Upper lobe of left lung (tissue), 6 donors: ENCODE measurements around the gene GLTP. TPM values are rescaled to one million over a fixed set of nuclear protein-coding genes. Genes with fewer than 3 reads are reported as not detected.
A peak's percentile ranks its signal among the peaks of the same experiment; 100 is the strongest.
"Not testable (repeated sequence)": the region's sequence is repeated elsewhere in the genome, so short reads cannot be mapped to it uniquely, and the experiment has no call there.

Experiments used
- ATAC-seq, 2 donors: fragments of 200-7000 bp; cut with Tn5 transposase; one replicate each; pipeline ENCODE4 v1.9.1; 2022; ENCODE audit warnings: mild to moderate bottlenecking in 2 of 2, moderate library complexity in 2 of 2; ENCODE audit not compliant: low FRiP score in 2 of 2
- DNase-seq, 2 donors: peaks; one replicate each; pipeline ENCODE4 v3.0.0-alpha.2; 2019 to 2020
- H3K27ac ChIP-seq, 4 donors: fragments of 200-600 bp; sonication (generic); one replicate each; pipeline ENCODE4 v1.5.1; 2016 to 2019
- H3K27me3 ChIP-seq, 4 donors: fragments of 200-600 bp; sonication (generic); one replicate each; pipeline ENCODE4 v1.5.1; 2017 to 2019
- H3K36me3 ChIP-seq, 4 donors: fragments of 200-600 bp; sonication (generic); one replicate each; pipeline ENCODE4 v1.5.1; 2016 to 2019
- H3K4me1 ChIP-seq, 4 donors: fragments of 200-600 bp; sonication (generic); one replicate each; pipeline ENCODE4 v1.5.1; 2018 to 2019
- H3K4me3 ChIP-seq, 4 donors: fragments of 200-600 bp; sonication (generic); one replicate each; pipeline ENCODE4 v1.5.1; 2017 to 2019; ENCODE audit warnings: mild to moderate bottlenecking in 2 of 4, moderate library complexity in 1 of 4
- H3K9me3 ChIP-seq, 4 donors: fragments of 200-600 bp; sonication (generic); one replicate each; pipeline ENCODE4 v1.5.1; 2018 to 2019
- EP300 ChIP-seq, 4 donors: sonication (generic); formaldehyde crosslinking; IDR thresholded peaks; one replicate each; pipeline ENCODE4 v1.5.1; 2017; ENCODE audit warnings: antibody characterized with exemption in 4 of 4, control low read depth in 2 of 4
- POLR2A ChIP-seq, 4 donors: fragments of 450-650 bp; IDR thresholded peaks; one replicate each; pipeline ENCODE4 v1.5.1; 2016 to 2017; ENCODE audit warnings: antibody characterized with exemption in 4 of 4, mild to moderate bottlenecking in 2 of 4
- POLR2AphosphoS5 ChIP-seq, 2 donors: sonication (generic); formaldehyde crosslinking; IDR thresholded peaks; one replicate each; pipeline ENCODE4 v1.5.1; 2017; ENCODE audit warnings: antibody characterized with exemption in 2 of 2
- WGBS, 2 donors: methylation state at CpG; one replicate each; pipeline ENCODE4 v1.1.5; 2017 to 2018; 5-methylcytosine and 5-hydroxymethylcytosine counted together
- total RNA-seq, 6 donors: library from RNA; depleted of rRNA in 4 of 6; stranded (reverse); fragments of >200 nt in 4 of 6; gene quantifications; one replicate each; pipeline versions ENCODE4 v1.1.0 to v1.2.1, GENCODE V29; 2016 to 2021
- TF ChIP-seq, protein P1 (sequence below), 6 experiments: fragments of 450-650 bp in 4 of 6; fragments of 200-600 bp in 2 of 6; sonication (generic) in 2 of 6; IDR thresholded peaks; one replicate each; pipeline ENCODE4 v1.5.1; 2016 to 2019; ENCODE audit warnings: antibody characterized with exemption in 6 of 6
- donor health status: DM: no; HTN: no; CAD: no; lungs with moderate emphysema.
- donor health status: DM: no; HTN: yes; CAD: no; lungs with severe emphysema.

Gene GLTP
- total RNA-seq, 6 donors from 2014 or later, result 24.7 to 59.7 (median 46.6) TPM

DNA sequence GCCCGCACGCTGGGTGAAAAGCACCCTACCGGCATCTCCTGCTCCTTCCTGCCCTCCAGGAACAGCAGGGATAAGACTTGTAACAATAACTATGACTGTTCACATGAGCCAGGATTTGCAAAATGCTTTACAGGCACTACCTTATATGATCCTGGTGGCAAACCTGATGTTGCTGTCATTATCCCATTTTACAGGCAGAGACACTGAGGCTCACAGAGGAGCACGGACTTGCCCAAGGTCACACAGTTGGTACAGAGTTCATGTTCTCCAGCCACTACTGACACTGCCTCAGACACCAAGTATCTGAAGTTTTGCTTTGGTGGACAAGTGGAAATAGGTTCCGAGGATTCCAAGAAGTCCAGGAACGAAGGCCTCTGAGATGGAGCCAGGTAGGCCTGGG is 22.6 kb downstream of the GLTP start:
- ATAC-seq (no peak), DNase-seq (no peak)
- no peaks in the 10 kb centered on the region for H3K9me3 ChIP-seq
- H3K36me3 ChIP-seq, result peaks cover 7 to 58% (median 38%) of the 10 kb centered on the region in 4 donors
- H3K27me3 ChIP-seq, result no peaks in the 10 kb centered on the region
- no peak overlapping the region for H3K4me3 ChIP-seq
- 93 to 99% methylated on average over 3 to 6 of the region's 6 CpGs for WGBS, 2 donors
- no peaks in the 10 kb centered on the region for H3K4me1 ChIP-seq
- H3K27ac ChIP-seq, result no peak overlapping the region
- TF ChIP-seq EP300 (IDR thresholded peaks at IDR 0.05) (no peak), POLR2AphosphoS5 (IDR thresholded peaks at IDR 0.05) (no peak), POLR2A (IDR thresholded peaks at IDR 0.05) (no peak)
- TF ChIP-seq, protein P1, sequence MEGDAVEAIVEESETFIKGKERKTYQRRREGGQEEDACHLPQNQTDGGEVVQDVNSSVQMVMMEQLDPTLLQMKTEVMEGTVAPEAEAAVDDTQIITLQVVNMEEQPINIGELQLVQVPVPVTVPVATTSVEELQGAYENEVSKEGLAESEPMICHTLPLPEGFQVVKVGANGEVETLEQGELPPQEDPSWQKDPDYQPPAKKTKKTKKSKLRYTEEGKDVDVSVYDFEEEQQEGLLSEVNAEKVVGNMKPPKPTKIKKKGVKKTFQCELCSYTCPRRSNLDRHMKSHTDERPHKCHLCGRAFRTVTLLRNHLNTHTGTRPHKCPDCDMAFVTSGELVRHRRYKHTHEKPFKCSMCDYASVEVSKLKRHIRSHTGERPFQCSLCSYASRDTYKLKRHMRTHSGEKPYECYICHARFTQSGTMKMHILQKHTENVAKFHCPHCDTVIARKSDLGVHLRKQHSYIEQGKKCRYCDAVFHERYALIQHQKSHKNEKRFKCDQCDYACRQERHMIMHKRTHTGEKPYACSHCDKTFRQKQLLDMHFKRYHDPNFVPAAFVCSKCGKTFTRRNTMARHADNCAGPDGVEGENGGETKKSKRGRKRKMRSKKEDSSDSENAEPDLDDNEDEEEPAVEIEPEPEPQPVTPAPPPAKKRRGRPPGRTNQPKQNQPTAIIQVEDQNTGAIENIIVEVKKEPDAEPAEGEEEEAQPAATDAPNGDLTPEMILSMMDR (IDR thresholded peaks at IDR 0.05), result no peak

DNA sequence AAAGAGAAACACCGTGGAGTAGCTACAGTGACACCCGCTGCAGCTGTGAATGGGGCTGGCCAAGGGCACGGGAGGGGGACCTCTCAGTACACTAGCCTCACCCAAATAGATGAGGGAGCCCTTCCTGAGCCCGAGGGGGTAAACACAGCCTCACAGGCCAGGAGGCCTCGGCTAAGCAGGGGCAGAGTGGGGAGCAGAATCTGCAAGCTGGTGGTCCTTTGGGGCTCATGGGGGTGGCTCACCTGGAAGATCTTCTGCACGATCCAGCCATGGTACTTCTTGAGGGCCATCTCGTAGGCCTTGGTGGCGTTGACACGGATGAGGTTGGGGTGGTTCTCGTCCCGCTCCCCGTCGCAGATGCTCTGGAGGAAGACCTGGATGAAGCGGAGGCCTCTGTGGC is 25.0 kb downstream of the GLTP start:
- no peak for ATAC-seq
- peaks cover 7 to 58% (median 41%) of the 10 kb centered on the region in 4 donors for H3K36me3 ChIP-seq
- no peak overlapping the region for H3K27ac ChIP-seq
- WGBS, 2 donors, result 87 to 93% methylated on average over 3 to 14 of the region's 14 CpGs
- H3K4me3 ChIP-seq, result no peak overlapping the region
- no peaks in the 10 kb centered on the region for H3K27me3 ChIP-seq
- no peaks in the 10 kb centered on the region for H3K9me3 ChIP-seq
- no peaks in the 10 kb centered on the region for H3K4me1 ChIP-seq
- TF ChIP-seq EP300 (IDR thresholded peaks at IDR 0.05) (no peak), POLR2A (IDR thresholded peaks at IDR 0.05) (no peak), POLR2AphosphoS5 (IDR thresholded peaks at IDR 0.05) (no peak)
- TF ChIP-seq, protein P1 (IDR thresholded peaks at IDR 0.05), result no peak
- DNase-seq, result no peak

DNA sequence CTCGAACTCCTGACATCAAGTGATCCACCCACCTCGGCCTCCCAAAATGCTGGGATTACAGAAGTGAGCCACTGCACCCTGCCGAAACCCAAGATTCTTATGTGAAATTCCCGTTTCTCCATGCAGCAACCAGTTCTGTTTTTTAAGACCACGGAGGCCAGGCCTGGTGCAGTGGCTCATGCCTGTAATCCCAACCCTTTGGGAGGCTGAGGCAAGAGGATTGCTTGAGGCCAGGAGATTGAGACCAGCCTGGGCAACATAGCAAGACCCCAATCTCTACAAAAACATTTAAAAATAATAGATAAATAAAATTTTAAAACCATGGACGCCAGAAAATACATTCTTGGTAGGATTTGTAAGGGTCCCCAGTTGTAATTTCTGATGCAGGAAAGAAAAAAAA is 29.8 kb downstream of the GLTP start:
- H3K9me3 ChIP-seq, DNase-seq, H3K27me3 ChIP-seq, H3K27ac ChIP-seq, H3K4me1 ChIP-seq, H3K4me3 ChIP-seq, ATAC-seq: not testable (repeated sequence)
- peaks cover 0 to 26% (median 20%) of the 10 kb centered on the region in 4 donors for H3K36me3 ChIP-seq
- WGBS, 2 donors, result 76 to 89% methylated on average over 4 to 6 of the region's 6 CpGs

DNA sequence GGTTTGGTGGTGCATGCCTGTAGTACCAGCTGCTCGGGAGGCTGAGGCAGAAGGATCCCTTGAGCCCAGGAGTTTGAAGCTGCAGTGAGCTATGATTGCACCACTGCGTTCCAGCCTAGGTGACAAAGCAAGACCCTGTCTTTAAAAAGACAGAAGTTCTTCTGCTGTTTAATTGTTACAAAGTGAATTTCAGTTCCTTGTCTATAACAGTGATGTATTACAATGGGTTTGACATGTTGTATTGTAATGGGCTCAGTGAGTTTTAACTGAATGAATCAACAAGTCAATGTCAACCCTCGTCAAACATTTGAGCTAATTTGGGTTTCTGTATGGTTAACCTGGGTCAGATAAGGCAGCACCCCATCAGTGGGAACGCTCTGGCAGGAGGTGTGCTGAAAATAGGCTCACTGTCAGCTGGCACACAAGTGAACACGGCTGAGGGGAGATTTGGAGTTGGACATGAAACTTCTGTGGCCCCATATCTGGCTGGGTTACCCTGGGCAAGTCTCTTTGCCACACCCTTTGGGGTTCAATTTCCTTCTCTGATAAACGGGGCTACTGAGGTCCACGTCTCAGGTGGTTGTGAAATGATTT is 33.1 kb downstream of the GLTP start:
- Histone ChIP-seq H3K27me3 (no peaks in the 10 kb centered on the region), H3K9me3 (no peaks in the 10 kb centered on the region), H3K4me1 (peaks cover 7 to 13% (median 8%) of the 10 kb centered on the region in 4 donors), H3K4me3 (no peak overlapping the region), H3K36me3 (peaks cover 0 to 15% (median 4%) of the 10 kb centered on the region in 4 donors), H3K27ac (peak overlapping the region; percentile 4 to 54 (median 20))
- ATAC-seq (peak in 1 of 2 donors; percentile 6), DNase-seq (no peak)
- 40 to 41% methylated on average over 7 of the region's 7 CpGs for WGBS, 2 donors
- TF ChIP-seq POLR2AphosphoS5 (IDR thresholded peaks at IDR 0.05) (no peak), POLR2A (IDR thresholded peaks at IDR 0.05) (no peak), EP300 (IDR thresholded peaks at IDR 0.05) (no peak)
- TF ChIP-seq, protein P1 (IDR thresholded peaks at IDR 0.05), result no peak

DNA sequence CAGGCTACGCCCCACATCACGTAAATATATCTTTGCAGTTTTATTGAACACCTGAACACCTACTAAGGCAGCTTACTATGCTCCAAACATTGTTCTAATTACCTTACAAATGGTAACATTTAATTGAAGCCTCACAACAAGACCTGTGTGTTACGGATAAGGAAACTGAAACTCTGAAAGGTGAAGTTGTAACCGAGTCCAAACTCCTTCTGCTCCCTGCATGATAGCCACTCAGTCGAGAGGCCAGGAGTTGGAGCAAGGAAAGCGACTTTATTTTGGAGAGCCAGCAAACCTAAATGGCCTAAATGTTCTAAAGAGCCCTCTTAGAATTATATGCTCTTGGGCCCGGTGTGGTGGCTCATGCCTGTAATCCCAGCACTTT is 34.5 kb downstream of the GLTP start:
- peak overlapping the region in 3 of 4 donors; percentile 15 to 28 (median 23) for H3K4me3 ChIP-seq
- TF ChIP-seq POLR2A (IDR thresholded peaks at IDR 0.05), result no peak
- TF ChIP-seq, protein P1 (IDR thresholded peaks at IDR 0.05), result no peak
- no peak for TF ChIP-seq EP300 (IDR thresholded peaks at IDR 0.05)
- TF ChIP-seq POLR2AphosphoS5 (IDR thresholded peaks at IDR 0.05), result no peak
- 85 to 88% methylated on average over 7 of the region's 7 CpGs for WGBS, 2 donors

More for the DNA sequence above, 34.5 kb downstream of the GLTP start:
- H3K4me1 ChIP-seq, result peaks cover 7 to 13% (median 8%) of the 10 kb centered on the region in 4 donors
- DNase-seq, result no peak
- no peaks in the 10 kb centered on the region for H3K27me3 ChIP-seq
- H3K27ac ChIP-seq, result peak overlapping the region in 3 of 4 donors; percentile 10 to 61 (median 47)
- no peaks in the 10 kb centered on the region for H3K9me3 ChIP-seq
- peaks cover 0 to 6% (median 0%) of the 10 kb centered on the region in 4 donors for H3K36me3 ChIP-seq
- ATAC-seq, result no peak
